CD4-positive, alpha-beta memory T cell (primary cell): ENCODE results near the gene MSI2. TPM values are rescaled to one million over a fixed set of nuclear protein-coding genes. Genes with fewer than 3 reads are reported as not detected.

Experiments used
- CTCF ChIA-PET: fragments of 350-600 bp; sonication (Branson Sonifier 250); formaldehyde crosslinking; loops from one replicate; lab custom pipeline; 2021; ENCODE audit warnings: inconsistent platforms; ENCODE audit not compliant: partially characterized antibody; lab: Charles Lee
- POLR2A ChIA-PET: fragments of 350-600 bp; sonication (Branson Sonifier 250); formaldehyde crosslinking; loops from one replicate; lab custom pipeline; 2021; ENCODE audit not compliant: partially characterized antibody; lab: Charles Lee
- DNase-seq, 5 donors: peaks; one replicate each; pipeline versions ENCODE4 v3.0.0 to v3.0.0-alpha.2; 2020 to 2022; ENCODE audit warnings: mixed read lengths in 1 of 5
- H3K27ac ChIP-seq: one replicate; pipeline ENCODE4 v1.7.0; 2013; ENCODE audit warnings: low read depth, low read length
- H3K27me3 ChIP-seq: 2 replicates; pipeline ENCODE4 v1.7.0; 2013; ENCODE audit warnings: mild to moderate bottlenecking, low read length, moderate library complexity; ENCODE audit not compliant: insufficient read depth
- H3K36me3 ChIP-seq: 2 replicates; pipeline ENCODE4 v1.7.0; 2013; ENCODE audit warnings: mild to moderate bottlenecking, low read length, moderate library complexity; ENCODE audit not compliant: insufficient read depth
- H3K4me1 ChIP-seq: 2 replicates; pipeline ENCODE4 v1.7.0; 2013; ENCODE audit warnings: mild to moderate bottlenecking, low read length, moderate library complexity; ENCODE audit not compliant: insufficient read depth
- H3K4me3 ChIP-seq, 2 donors: one replicate each; pipeline ENCODE4 v1.7.0; 2013; ENCODE audit warnings: low read length in 2 of 2, mild to moderate bottlenecking in 1 of 2
- H3K9me3 ChIP-seq, 2 donors: one replicate each; pipeline ENCODE4 v1.7.0; 2013; ENCODE audit warnings: low read length in 2 of 2, control low read depth in 1 of 2; ENCODE audit not compliant: control insufficient read depth in 1 of 2
- H3K27ac Mint-ChIP-seq, 7 donors: one replicate each; pipeline ENCODE4 v1.8.0; 2020 to 2021; ENCODE audit warnings: mixed read lengths in 7 of 7, mild to moderate bottlenecking in 6 of 7, inconsistent platforms in 3 of 7, moderate library complexity in 3 of 7
- H3K27me3 Mint-ChIP-seq, 2 donors: one replicate each; pipeline ENCODE4 v1.8.0; 2020 to 2021; ENCODE audit warnings: mixed read lengths in 2 of 2
- H3K36me3 Mint-ChIP-seq, 2 donors: one replicate each; pipeline ENCODE4 v1.8.0; 2020 to 2021; ENCODE audit warnings: mixed read lengths in 2 of 2, inconsistent platforms in 1 of 2, mild to moderate bottlenecking in 1 of 2
- H3K4me1 Mint-ChIP-seq, 4 donors: one replicate each; pipeline ENCODE4 v1.8.0; 2020 to 2021; ENCODE audit warnings: mixed read lengths in 4 of 4, mild to moderate bottlenecking in 1 of 4
- H3K4me3 Mint-ChIP-seq, 8 donors: one replicate each; pipeline ENCODE4 v1.8.0; 2020 to 2021; ENCODE audit warnings: mixed read lengths in 8 of 8, mild to moderate bottlenecking in 7 of 8, moderate library complexity in 6 of 8, inconsistent platforms in 3 of 8
- H3K9me3 Mint-ChIP-seq, 8 donors: one replicate each; pipeline ENCODE4 v1.8.0; 2020 to 2021; ENCODE audit warnings: mixed read lengths in 8 of 8, mild to moderate bottlenecking in 5 of 8, inconsistent platforms in 3 of 8, moderate library complexity in 1 of 8
- intact Hi-C: fragments of 100-400 bp; cut with micrococcal nuclease; formaldehyde crosslinking; loops from one replicate; pipeline ENCODE4 v1.15.1; 2023
- polyA plus RNA-seq, 2 donors: library from polyadenylated mRNA; unstranded; fragments of 300-500 nt; fragmentation: Illumina TruSeq; gene quantifications; one replicate each; pipeline ENCODE4 v1.2.3, GENCODE V29; 2021
- total RNA-seq, 2 experiments: library from RNA; stranded (reverse); gene quantifications; one replicate each; pipeline ENCODE4 v1.2.3, GENCODE V29; 2021

MSI2 gene
- total and polyA plus RNA-seq, 4 experiments from 2014 or later = 2.1 to 110 (median 55.3) TPM

DNA sequence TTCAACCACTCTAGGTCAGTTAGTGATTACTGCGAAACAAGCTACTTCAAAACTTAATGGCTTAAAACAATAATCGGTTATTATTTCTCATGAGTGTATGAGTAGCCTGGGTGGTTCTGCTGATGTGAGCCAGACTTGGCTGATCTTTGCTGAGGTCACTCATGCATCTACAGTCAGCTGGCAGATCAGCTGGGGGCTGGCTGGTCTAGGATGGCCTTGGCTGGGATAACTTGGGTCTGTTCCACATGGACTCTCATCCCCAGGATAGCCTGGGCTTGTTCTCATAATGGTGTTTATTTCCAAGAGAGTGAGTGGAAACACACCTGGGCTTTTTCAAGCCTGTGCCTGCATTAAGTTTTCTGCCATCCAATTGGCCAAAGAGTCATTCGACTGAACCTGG lies 475.7 kb downstream of the MSI2 start:
- no peak overlapping the region for H3K4me3 ChIP-seq
- H3K27ac ChIP-seq = no peak overlapping the region
- H3K4me1 Mint-ChIP-seq = no peaks in the 10 kb centered on the region
- peaks cover 0 to 1% (median 0%) of the 10 kb centered on the region in 8 donors for H3K9me3 Mint-ChIP-seq
- CTCF ChIA-PET = no interaction called here
- no peaks in the 10 kb centered on the region for H3K4me1 ChIP-seq
- POLR2A ChIA-PET = no interaction called here
- H3K4me3 Mint-ChIP-seq = no peak overlapping the region
- intact Hi-C loops = no loop called here
- H3K27me3 Mint-ChIP-seq = peaks cover 0 to 3% of the 10 kb centered on the region in 2 donors
- no peaks in the 10 kb centered on the region for H3K36me3 Mint-ChIP-seq
- DNase-seq = no peak
- no peaks in the 10 kb centered on the region for H3K27me3 ChIP-seq
- H3K36me3 ChIP-seq = no peaks in the 10 kb centered on the region
- peak overlapping the region in 1 of 7 donors; percentile 12 for H3K27ac Mint-ChIP-seq
- H3K9me3 ChIP-seq = no peaks in the 10 kb centered on the region

DNA sequence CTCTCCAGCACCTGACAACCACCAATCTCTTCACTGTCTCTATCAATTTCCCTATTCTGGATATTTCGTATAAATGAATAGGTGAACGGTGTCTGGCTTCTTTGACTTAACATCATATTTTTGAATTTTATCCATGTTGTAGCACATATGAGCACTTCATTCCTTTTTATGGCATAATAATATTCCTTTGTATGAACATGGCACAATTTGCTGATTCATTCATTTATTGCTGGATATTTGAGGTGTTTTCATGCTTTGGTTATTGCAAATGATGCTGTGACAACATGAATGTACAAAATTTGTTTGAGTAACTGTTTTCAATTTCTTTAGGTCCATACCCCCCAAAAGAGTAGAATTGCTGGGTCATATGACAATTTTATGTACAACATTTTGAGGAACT lies 476.8 kb downstream of the MSI2 start:
- CTCF ChIA-PET = no interaction called here
- H3K4me3 Mint-ChIP-seq = no peak overlapping the region
- Histone ChIP-seq H3K9me3 (no peaks in the 10 kb centered on the region), H3K36me3 (no peaks in the 10 kb centered on the region), H3K27me3 (no peaks in the 10 kb centered on the region), H3K4me1 (no peaks in the 10 kb centered on the region), H3K4me3 (no peak overlapping the region), H3K27ac (no peak overlapping the region)
- intact Hi-C loops = no loop called here
- DNase-seq = no peak
- H3K9me3 Mint-ChIP-seq = peaks cover 0 to 1% (median 0%) of the 10 kb centered on the region in 8 donors
- no peaks in the 10 kb centered on the region for H3K4me1 Mint-ChIP-seq
- H3K27ac Mint-ChIP-seq = no peak overlapping the region
- no peaks in the 10 kb centered on the region for H3K36me3 Mint-ChIP-seq
- H3K27me3 Mint-ChIP-seq = peaks cover 0 to 3% of the 10 kb centered on the region in 2 donors
- POLR2A ChIA-PET = no interaction called here

Other genes starting within 250 kb of the MSI2 start
- gene AKAP1, start 171.3 kb upstream of the MSI2 start, total RNA-seq = 10 to 100 TPM; 33.0 to 35.7 TPM
- 10 to 100 TPM in 1 of 2 donors, 1 to 10 TPM in 1; 9.8 to 25.2 TPM for gene AKAP1, start 171.3 kb upstream of the MSI2 start, polyA plus RNA-seq